GM19328 (cell line): Measurements from ENCODE around the gene THAP5.
"Not testable (repeated sequence)": the region's sequence is repeated elsewhere in the genome, so short reads cannot be mapped to it uniquely, and the experiment has no call there.

Experiments used
- ATAC-seq: cut with Tn5 transposase; IDR thresholded peaks from one replicate; pipeline ENCODE4 v1.9.1; 2021; ENCODE audit warnings: mild to moderate bottlenecking, moderate library complexity; ENCODE audit not compliant: unreplicated experiment

THAP5 gene

DNA sequence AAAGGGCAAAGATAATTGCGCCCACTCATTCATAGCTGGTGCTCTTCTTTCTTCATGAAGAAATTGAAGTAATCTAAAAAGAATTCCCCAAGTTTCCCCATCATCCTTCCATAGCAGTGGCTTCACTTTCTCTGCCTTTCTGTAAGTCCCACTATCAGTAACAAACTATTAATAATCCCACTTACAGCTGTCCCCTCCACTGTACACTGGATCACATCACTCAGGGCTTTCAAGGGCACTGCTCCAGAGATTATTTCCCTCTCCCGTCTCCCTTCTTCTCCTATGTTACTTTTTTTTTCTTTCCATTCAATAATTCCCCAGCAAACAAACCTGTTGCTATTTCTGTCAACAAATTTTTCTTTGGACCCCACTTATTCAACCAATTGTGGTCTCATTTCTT is 16.3 kb upstream of the THAP5 start:
- no peak for ATAC-seq

- ATAC-seq = no peak
These were observed 14.7 kb upstream of the THAP5 start for GRCh38 chr7:108584211-108584610.

- no peak for ATAC-seq
These were observed 12.4 kb upstream of the THAP5 start for GRCh38 chr7:108581655-108582491.

GRCh38 chr7:108580298-108580697 is 10.8 kb upstream of the THAP5 start:
- no peak for ATAC-seq

DNA sequence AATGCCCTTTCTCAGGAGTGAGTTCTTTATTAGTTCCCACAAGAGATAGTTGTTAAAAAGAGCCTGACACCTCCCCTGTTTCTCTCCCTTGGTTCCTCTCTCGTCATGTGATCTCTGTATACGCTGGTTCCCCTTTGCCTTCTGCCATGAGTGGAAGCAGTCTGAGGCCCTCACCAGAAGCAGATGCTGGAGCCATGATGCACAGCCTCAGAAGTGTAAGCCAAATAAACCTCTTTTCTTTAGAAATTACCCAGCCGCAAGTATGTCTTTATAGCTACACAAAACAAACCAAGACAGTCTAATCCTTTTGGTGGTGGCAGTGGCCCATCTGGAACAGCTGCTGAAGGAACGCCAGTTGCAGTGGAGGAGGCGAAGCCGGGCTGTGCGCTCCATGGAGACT is 9.4 kb upstream of the THAP5 start:
- ATAC-seq = no peak

DNA sequence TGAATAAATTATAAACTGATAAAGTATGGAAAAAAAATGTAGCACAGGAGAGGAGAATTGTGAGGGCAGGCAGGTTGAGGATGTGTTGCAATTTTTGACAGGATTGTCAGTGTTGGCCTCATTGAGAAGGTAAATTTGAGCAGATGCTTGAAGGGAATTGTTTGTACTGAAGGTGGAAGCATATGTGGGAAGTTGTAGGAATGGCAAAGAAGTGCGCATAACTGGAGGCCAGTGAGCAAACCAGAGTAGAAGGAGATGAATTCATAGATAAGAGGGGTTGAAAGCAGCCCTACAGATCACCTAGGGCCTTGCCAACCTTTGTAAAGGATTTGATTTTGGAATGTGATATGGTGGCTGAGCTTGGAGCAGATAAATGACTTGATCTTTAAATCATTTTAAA is 6.6 kb upstream of the THAP5 start:
- ATAC-seq = no peak

- no peak for ATAC-seq
These were observed 5.7 kb upstream of the THAP5 start for GRCh38 chr7:108575156-108575555.

- ATAC-seq = no peak
These were observed 3.0 kb upstream of the THAP5 start for GRCh38 chr7:108572480-108572879.

DNA sequence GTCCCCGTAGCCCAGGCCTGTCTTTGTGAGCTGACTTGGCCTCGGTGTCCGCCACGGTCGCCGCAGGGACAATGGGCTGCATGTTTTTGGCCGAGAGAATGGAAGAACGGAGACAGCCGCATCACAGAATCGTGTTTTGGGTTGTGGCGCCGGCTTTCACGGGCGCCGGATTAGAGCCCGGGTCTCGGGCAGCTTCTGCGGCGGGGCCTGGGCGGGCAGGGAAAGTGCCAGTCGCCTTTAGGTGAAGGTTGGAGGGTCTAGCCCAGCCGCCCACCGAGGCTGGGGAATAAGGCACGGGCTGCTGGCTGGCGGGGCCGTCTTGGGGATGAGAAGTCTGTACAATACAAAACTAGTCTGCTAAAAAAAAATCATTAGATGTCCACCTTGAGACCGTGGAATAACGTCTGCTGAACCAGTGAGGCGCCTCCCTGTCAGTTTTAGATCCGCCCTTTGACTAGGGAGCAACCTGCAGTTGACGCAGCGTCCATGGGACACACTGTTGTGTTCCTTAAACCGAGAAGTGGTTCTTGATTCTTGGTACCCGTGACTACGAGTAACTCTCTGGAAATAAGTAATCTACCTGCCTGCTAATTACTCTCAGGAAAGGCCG is 745 bp upstream of the THAP5 start:
- peak; percentile 20 for ATAC-seq

DNA sequence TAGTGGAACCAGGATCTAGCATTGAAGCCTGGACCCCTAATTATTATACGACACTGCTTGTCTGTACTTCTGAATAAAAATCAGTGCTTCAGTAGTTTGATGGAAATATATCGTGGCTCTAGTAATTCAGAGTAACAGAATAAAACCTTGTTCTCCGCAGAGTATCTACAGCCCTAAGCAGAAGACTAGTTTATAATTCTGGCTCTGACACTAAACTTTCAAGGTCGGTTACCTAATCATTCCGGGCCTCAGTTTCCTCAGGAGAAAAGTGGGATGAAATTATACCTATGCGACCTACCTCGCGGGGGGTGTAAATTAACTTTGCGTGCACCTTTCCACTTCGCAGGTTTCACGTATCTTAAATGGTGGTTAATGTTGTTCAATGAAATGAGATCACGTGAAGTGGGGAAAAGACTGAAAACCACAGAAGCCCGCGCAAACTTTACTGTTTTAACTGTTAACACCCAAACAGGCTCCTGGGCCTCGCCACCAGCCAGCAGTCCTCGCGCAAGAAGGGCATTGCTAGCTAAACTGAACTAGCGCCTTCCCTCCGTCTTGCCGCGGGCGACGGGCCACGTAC is 615 bp downstream of the THAP5 start:
- ATAC-seq = no peak

DNA sequence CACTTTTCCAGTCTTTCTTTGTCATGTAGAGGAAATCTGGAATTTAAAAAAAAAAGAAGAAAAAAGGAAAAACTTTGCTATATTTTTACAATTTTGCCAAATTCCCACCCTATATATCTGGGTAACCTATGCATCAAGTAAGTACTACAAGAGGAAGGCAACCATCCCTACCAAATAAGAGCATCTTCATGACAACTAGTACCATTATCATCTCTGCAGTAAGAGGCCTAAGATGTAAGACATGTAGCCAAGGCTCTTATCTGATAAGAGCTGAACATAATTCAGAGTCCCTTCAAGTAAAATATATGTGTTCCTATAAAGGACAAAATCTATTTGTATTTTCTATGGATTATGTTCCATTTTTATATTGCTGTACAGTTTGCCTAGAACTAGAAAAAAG is 3.5 kb downstream of the THAP5 start:
- ATAC-seq = no peak

DNA sequence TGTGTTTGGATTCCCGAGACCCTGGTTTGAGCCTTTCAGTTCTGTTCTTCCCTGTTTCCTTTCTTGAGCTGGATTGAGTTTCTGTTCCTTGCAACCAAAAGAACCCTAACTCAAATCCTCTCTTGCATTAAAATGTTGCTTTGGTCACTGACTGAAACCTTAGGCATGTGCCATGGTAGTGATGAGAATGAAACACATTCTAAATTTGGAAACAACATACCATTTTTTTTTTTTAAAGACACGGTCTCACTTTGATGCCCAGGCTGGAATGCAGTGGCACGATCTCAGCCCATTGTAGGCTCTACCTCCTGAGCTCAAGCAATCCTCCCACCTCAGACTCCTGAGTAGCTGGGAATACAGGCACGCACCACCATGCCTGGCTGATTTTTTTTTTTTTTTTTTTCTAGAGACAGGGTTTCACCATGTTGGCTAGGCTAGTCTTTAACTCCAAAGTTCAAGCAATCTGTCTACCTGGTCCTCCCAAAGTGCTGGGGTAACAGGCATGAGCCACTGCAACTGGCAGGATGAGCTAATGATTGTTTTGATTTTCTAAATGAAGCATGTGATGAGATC is 8.4 kb downstream of the THAP5 start:
- no peak for ATAC-seq

- no peak for ATAC-seq
These were observed 10.3 kb downstream of the THAP5 start for GRCh38 chr7:108559253-108559652.

- no peak for ATAC-seq
These were observed 11.9 kb downstream of the THAP5 start for GRCh38 chr7:108557617-108558016.

DNA sequence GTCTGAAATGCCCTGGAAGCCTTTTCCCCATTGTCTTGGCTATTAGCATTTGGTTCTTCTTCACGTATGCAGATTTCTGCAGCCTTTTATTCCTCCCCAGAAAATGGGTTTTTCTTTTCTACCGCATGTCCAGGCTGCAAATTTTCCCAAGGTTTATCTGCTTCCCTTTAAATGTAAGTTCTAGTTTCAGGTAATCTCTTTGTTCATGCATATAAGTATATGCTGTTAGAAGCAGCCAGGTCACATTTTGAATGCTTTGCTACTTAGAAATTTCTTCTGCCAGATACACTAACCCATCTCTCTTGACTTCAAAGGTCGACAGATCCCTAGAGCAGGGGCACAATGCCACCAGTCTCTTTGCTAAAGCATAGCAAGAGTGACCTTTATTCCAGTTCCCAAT is 12.3 kb downstream of the THAP5 start:
- ATAC-seq = no peak

- ATAC-seq = not testable (repeated sequence)
These were observed 12.8 kb downstream of the THAP5 start for GRCh38 chr7:108556665-108557064.

- ATAC-seq = not testable (repeated sequence)
These were observed 21.2 kb downstream of the THAP5 start for GRCh38 chr7:108548141-108548896.

- ATAC-seq = no peak
These were observed 28.0 kb downstream of the THAP5 start for GRCh38 chr7:108541478-108541877.

GRCh38 chr7:108538685-108539084 is 30.8 kb downstream of the THAP5 start:
- not testable (repeated sequence) for ATAC-seq

GRCh38 chr7:108538236-108538635 is 31.3 kb downstream of the THAP5 start:
- ATAC-seq = not testable (repeated sequence)

DNA sequence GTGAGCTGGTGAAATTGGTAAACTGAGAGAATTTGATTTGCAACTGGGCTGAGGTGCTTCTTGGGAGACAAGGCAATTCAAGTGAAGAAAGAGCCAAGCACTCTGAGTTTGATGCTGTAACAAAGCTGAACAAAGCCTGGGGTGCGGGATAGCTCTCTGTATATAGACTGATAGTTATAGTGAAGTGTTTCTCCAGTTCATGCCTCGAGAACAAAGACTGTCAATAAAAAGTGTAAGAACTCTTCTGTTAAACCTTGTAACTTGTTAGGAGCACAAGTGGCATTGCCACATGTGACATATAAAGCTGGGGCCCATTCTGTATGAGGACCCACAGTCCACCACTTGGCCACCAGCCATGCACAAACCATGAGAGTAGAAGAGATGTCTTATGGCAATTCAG is 32.3 kb downstream of the THAP5 start:
- no peak for ATAC-seq
